HCT116 (cell line): Measurements from ENCODE around the gene MAP4K4. TPM values are rescaled to one million over a fixed set of nuclear protein-coding genes. Genes with fewer than 3 reads are reported as not detected.

Experiments
- ATAC-seq: fragments of 200-7000 bp; cut with Tn5 transposase; 2 replicates; pipeline ENCODE4 v1.9.1; 2020; ENCODE audit warnings: mild to moderate bottlenecking, moderate library complexity
- BruUV-seq: library from RNA; stranded (reverse); fragments of 400-500 nt; replicated peaks from 2 replicates; lab custom pipeline; 2021; lab: Mats Ljungman, UMichigan
- CTCF ChIA-PET: fragments of 300-600 bp; sonication (Branson Sonifier 250); formaldehyde crosslinking; loops from one replicate; lab custom pipeline; 2021; ENCODE audit warnings: antibody characterized with exemption; lab: Charles Lee
- POLR2A ChIA-PET: fragments of 300-600, 350-600 bp; sonication (Branson Sonifier 250); formaldehyde crosslinking; loops from one replicate; lab custom pipeline; 2021; ENCODE audit warnings: antibody characterized with exemption; lab: Charles Lee
- RAD21 ChIA-PET, 2 experiments: fragments of 300-600 bp; sonication (Branson Sonifier 250); formaldehyde crosslinking; loops; one replicate each; lab custom pipeline; 2023; ENCODE audit warnings: low total read pairs in 2 of 2; ENCODE audit not compliant: uncharacterized antibody in 2 of 2, unreplicated experiment in 2 of 2, low non-redundant PET in 1 of 2; lab: Charles Lee
- DNase-seq: peaks from one replicate; pipeline ENCODE4 v3.0.0-alpha.2; 2010; ENCODE audit warnings: low read depth, low spot score
- H2AFZ ChIP-seq: fragments of 200-600 bp; shearing (Covaris generic), sonication (generic); 2 replicates; pipeline ENCODE4 v1.6.1; 2017; ENCODE audit warnings: low read depth, mixed run types, mixed read lengths, antibody characterized with exemption, low read length; ENCODE audit not compliant: poor library complexity, severe bottlenecking
- H3K27ac ChIP-seq: 2 replicates; pipeline ENCODE4 v1.5.1; 2012; ENCODE audit warnings: low read depth, low read length
- H3K27me3 ChIP-seq: fragments of 200-600 bp; sonication (generic); 2 replicates; pipeline ENCODE4 v1.6.1; 2016; ENCODE audit warnings: mixed run types, low read length, mixed read lengths; ENCODE audit not compliant: insufficient read depth
- H3K36me3 ChIP-seq, 2 experiments: fragments of 200-500 bp in 1 of 2; fragments of 200-600 bp in 1 of 2; sonication (Bioruptor generic) in 1 of 2; sonication (generic) in 1 of 2; 2 replicates each; pipeline versions ENCODE4 v1.5.1 to v1.6.1; 2014 to 2016; ENCODE audit warnings: low read length in 2 of 2, inconsistent platforms in 1 of 2, mixed read lengths in 1 of 2, mixed run types in 1 of 2; ENCODE audit not compliant: insufficient read depth in 2 of 2, control insufficient read depth in 1 of 2
- H3K4me1 ChIP-seq, 2 experiments: fragments of 200-600 bp in 1 of 2; sonication (generic) in 1 of 2; 2 replicates each; pipeline versions ENCODE4 v1.5.1 to v1.6.1; 2012 to 2017; ENCODE audit warnings: low read length in 2 of 2, inconsistent platforms in 1 of 2, mild to moderate bottlenecking in 1 of 2, mixed read lengths in 1 of 2, mixed run types in 1 of 2, moderate library complexity in 1 of 2; ENCODE audit not compliant: insufficient read depth in 2 of 2, control insufficient read depth in 1 of 2
- H3K4me2 ChIP-seq: fragments of 200-600 bp; sonication (generic); 2 replicates; pipeline ENCODE4 v1.6.1; 2017; ENCODE audit warnings: mixed run types, low read length, mixed read lengths
- H3K4me3 ChIP-seq, 2 experiments: fragments of 200-600 bp in 1 of 2; sonication (generic) in 1 of 2; replicated peaks in 1 of 2; 2 replicates each; pipeline ENCODE4 v1.5.1; 2011 to 2016; ENCODE audit warnings: low read length in 2 of 2, control low read depth in 1 of 2, low read depth in 1 of 2, mild to moderate bottlenecking in 1 of 2, mixed read lengths in 1 of 2, mixed run types in 1 of 2
- H3K79me2 ChIP-seq: fragments of 200-600 bp; sonication (generic); 2 replicates; pipeline ENCODE4 v1.6.1; 2017; ENCODE audit warnings: mild to moderate bottlenecking, mixed run types, low read length, moderate library complexity, mixed read lengths; ENCODE audit not compliant: insufficient read depth
- H3K9ac ChIP-seq: fragments of 200-600 bp; sonication (generic); 2 replicates; pipeline ENCODE4 v1.6.1; 2016; ENCODE audit warnings: low read length, mixed read lengths
- H3K9me2 ChIP-seq: fragments of 200-600 bp; sonication (generic), shearing (Covaris generic); 2 replicates; pipeline ENCODE4 v1.6.1; 2017; ENCODE audit warnings: mixed run types, mild to moderate bottlenecking, moderate library complexity; ENCODE audit not compliant: insufficient read depth
- H3K9me3 ChIP-seq, 2 experiments: fragments of 200-500 bp in 1 of 2; fragments of 200-600 bp in 1 of 2; sonication (Bioruptor generic) in 1 of 2; sonication (generic) in 1 of 2; 2 replicates each; pipeline ENCODE4 v1.6.1; 2014 to 2017; ENCODE audit warnings: low read length in 2 of 2, mixed read lengths in 2 of 2, inconsistent platforms in 1 of 2, low read depth in 1 of 2, mild to moderate bottlenecking in 1 of 2, mixed run types in 1 of 2, moderate library complexity in 1 of 2; ENCODE audit not compliant: control insufficient read depth in 1 of 2, insufficient read depth in 1 of 2
- H4K20me1 ChIP-seq: fragments of 200-600 bp; sonication (generic), shearing (Covaris generic); 2 replicates; pipeline ENCODE4 v1.6.1; 2017; ENCODE audit warnings: mixed run types, mild to moderate bottlenecking, moderate library complexity; ENCODE audit not compliant: insufficient read depth
- ATF3 ChIP-seq: IDR thresholded peaks from 2 replicates; pipeline ENCODE4 v1.6.1; 2012
- CBX3 ChIP-seq: IDR thresholded peaks from 2 replicates; pipeline ENCODE4 v1.6.1; 2012; ENCODE audit warnings: low read depth
- CEBPB ChIP-seq: IDR thresholded peaks from 2 replicates; pipeline ENCODE4 v1.6.1; 2012; ENCODE audit warnings: low read depth
- EGR1 ChIP-seq: IDR thresholded peaks from 2 replicates; pipeline ENCODE4 v1.6.1; 2012; ENCODE audit warnings: low read depth
- EZH2 ChIP-seq: fragments of 200-600 bp; sonication (generic); IDR thresholded peaks from 2 replicates; pipeline ENCODE4 v1.6.1; 2017; ENCODE audit warnings: antibody characterized with exemption, mixed run types
- EZH2phosphoT487 ChIP-seq: fragments of 200-600 bp; IDR thresholded peaks from 2 replicates; pipeline ENCODE4 v1.6.1; 2018; ENCODE audit warnings: antibody characterized with exemption, borderline replicate concordance
- FOSL1 ChIP-seq: IDR thresholded peaks from 2 replicates; pipeline ENCODE4 v1.6.1; 2012; ENCODE audit warnings: low read depth
- POLR2A ChIP-seq: IDR thresholded peaks from 2 replicates; pipeline ENCODE4 v1.7.0; 2011; ENCODE audit warnings: borderline replicate concordance; ENCODE audit not compliant: insufficient read depth, insufficient read length; ENCODE audit errors: extremely low read depth
- RAD21 ChIP-seq: IDR thresholded peaks from 2 replicates; pipeline ENCODE4 v1.6.1; 2012; ENCODE audit warnings: low read depth, mild to moderate bottlenecking
- REST ChIP-seq: IDR thresholded peaks from 2 replicates; pipeline ENCODE4 v1.6.1; 2012; ENCODE audit warnings: low read depth
- SRF ChIP-seq: IDR thresholded peaks from 2 replicates; pipeline ENCODE4 v1.6.1; 2012; ENCODE audit warnings: low read depth
- TCF7L2 ChIP-seq: IDR thresholded peaks from 2 replicates; pipeline ENCODE4 v1.7.0; 2011; ENCODE audit warnings: borderline replicate concordance, inconsistent platforms; ENCODE audit not compliant: insufficient read depth, insufficient read length; ENCODE audit errors: extremely low read depth
- ZNF274 ChIP-seq: fragments of 200-500 bp; sonication (Bioruptor generic); IDR thresholded peaks from 2 replicates; pipeline ENCODE4 v1.6.1; 2014; ENCODE audit warnings: mild to moderate bottlenecking, low read depth, low read length, inconsistent platforms
- intact Hi-C: fragments of 100-400 bp; cut with micrococcal nuclease; formaldehyde crosslinking; loops from 2 replicates; pipeline ENCODE4 v1.10.0; 2022
- total RNA-seq: library from RNA; stranded (reverse); gene quantifications from one replicate; pipeline ENCODE4 v1.2.1, GENCODE V29; 2021; ENCODE audit not compliant: unreplicated experiment
- TF ChIP-seq, protein P1 (sequence below), 3 experiments: fragments of 200-600 bp in 1 of 3; sonication (generic) in 1 of 3; IDR thresholded peaks in 2 of 3; conservative IDR thresholded peaks in 1 of 3; 2 replicates each; pipeline ENCODE4 v1.5.1; 2012 to 2017; ENCODE audit warnings: low read depth in 2 of 3, low read length in 2 of 3, antibody characterized with exemption in 1 of 3, borderline replicate concordance in 1 of 3, control low read depth in 1 of 3, mild to moderate bottlenecking in 1 of 3, mixed read lengths in 1 of 3, mixed run types in 1 of 3, moderate library complexity in 1 of 3; ENCODE audit not compliant: insufficient read depth in 1 of 3

MAP4K4 gene
- total RNA-seq, 1 experiment from 2014 or later = 62.3 TPM

GRCh38 chr2:101807242-101807641, 109.7 kb downstream of the MAP4K4 start:
- no peak for DNase-seq
- CTCF ChIA-PET = no interaction called here
- POLR2A ChIA-PET = no interaction called here

More at GRCh38 chr2:101807242-101807641, 109.7 kb downstream of the MAP4K4 start:
- intact Hi-C loops = no loop called here
- no TSS peak for BruUV-seq
- peaks cover 9 to 34% of the 10 kb centered on the region in 2 experiments; a peak in 3 of 4 replicates for H3K4me1 ChIP-seq
- H2AFZ ChIP-seq = no peak overlapping the region
- H3K4me3 ChIP-seq = no peak overlapping the region
- H3K79me2 ChIP-seq = peaks cover 69% of the 10 kb centered on the region
- H3K36me3 ChIP-seq = no peaks in the 10 kb centered on the region
- TF ChIP-seq CBX3 = no peak
- TF ChIP-seq TCF7L2 = no peak
- no peak for TF ChIP-seq EGR1
- TF ChIP-seq CEBPB = no peak
- TF ChIP-seq RAD21 = no peak
- TF ChIP-seq, protein P1, sequence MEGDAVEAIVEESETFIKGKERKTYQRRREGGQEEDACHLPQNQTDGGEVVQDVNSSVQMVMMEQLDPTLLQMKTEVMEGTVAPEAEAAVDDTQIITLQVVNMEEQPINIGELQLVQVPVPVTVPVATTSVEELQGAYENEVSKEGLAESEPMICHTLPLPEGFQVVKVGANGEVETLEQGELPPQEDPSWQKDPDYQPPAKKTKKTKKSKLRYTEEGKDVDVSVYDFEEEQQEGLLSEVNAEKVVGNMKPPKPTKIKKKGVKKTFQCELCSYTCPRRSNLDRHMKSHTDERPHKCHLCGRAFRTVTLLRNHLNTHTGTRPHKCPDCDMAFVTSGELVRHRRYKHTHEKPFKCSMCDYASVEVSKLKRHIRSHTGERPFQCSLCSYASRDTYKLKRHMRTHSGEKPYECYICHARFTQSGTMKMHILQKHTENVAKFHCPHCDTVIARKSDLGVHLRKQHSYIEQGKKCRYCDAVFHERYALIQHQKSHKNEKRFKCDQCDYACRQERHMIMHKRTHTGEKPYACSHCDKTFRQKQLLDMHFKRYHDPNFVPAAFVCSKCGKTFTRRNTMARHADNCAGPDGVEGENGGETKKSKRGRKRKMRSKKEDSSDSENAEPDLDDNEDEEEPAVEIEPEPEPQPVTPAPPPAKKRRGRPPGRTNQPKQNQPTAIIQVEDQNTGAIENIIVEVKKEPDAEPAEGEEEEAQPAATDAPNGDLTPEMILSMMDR (IDR thresholded peaks at IDR 0.05 in 2 of 3, conservative IDR thresholded peaks at IDR 0.05 in 1 of 3; ENCODE audit: borderline replicate concordance in 1 of 3, insufficient read depth in 1 of 3, low read depth in 2 of 3, low read length in 2 of 3) = no peak
- no peak for TF ChIP-seq ATF3
- no peak for TF ChIP-seq EZH2phosphoT487
- no peak for TF ChIP-seq POLR2A
- no peak for TF ChIP-seq EZH2
- no peak for TF ChIP-seq FOSL1
- TF ChIP-seq REST = no peak
- TF ChIP-seq SRF = no peak
- no peak for TF ChIP-seq ZNF274
- RAD21 ChIA-PET = no interaction called here
- H3K4me2 ChIP-seq = no peak overlapping the region
- ATAC-seq = no peak
- H3K27me3 ChIP-seq = no peaks in the 10 kb centered on the region
- no peak overlapping the region for H3K9ac ChIP-seq
- no peaks in the 10 kb centered on the region for H4K20me1 ChIP-seq
- no peaks in the 10 kb centered on the region for H3K9me2 ChIP-seq
- no peaks in the 10 kb centered on the region for H3K9me3 ChIP-seq
- H3K27ac ChIP-seq = no peak overlapping the region
